BE2C (cell line): ENCODE measurements around the gene COLEC11.

Source experiments
- DNase-seq: peaks from one replicate; pipeline ENCODE4 v3.0.0-alpha.2; 2020
- H3K27me3 ChIP-seq: fragments of 250-450 bp; sonication (Bioruptor Pico); 2 replicates; pipeline ENCODE4 v1.5.1; 2020; ENCODE audit warnings: mild to moderate bottlenecking
- H3K36me3 ChIP-seq: fragments of 250-450 bp; sonication (Bioruptor Pico); 2 replicates; pipeline ENCODE4 v1.5.1; 2020; ENCODE audit warnings: mild to moderate bottlenecking
- H3K4me1 ChIP-seq: fragments of 250-450 bp; sonication (Bioruptor Pico); 2 replicates; pipeline ENCODE4 v1.5.1; 2020
- H3K4me3 ChIP-seq: 2 replicates; pipeline ENCODE4 v1.5.1; 2011; ENCODE audit warnings: low read depth, low read length
- H3K9me3 ChIP-seq: fragments of 250-450 bp; sonication (Bioruptor Pico); 2 replicates; pipeline ENCODE4 v1.5.1; 2020
- TF ChIP-seq, protein P1 (sequence below): IDR thresholded peaks from 2 replicates; pipeline ENCODE4 v1.5.1; 2012; ENCODE audit warnings: mild to moderate bottlenecking, low read depth, low read length

COLEC11 gene

DNA sequence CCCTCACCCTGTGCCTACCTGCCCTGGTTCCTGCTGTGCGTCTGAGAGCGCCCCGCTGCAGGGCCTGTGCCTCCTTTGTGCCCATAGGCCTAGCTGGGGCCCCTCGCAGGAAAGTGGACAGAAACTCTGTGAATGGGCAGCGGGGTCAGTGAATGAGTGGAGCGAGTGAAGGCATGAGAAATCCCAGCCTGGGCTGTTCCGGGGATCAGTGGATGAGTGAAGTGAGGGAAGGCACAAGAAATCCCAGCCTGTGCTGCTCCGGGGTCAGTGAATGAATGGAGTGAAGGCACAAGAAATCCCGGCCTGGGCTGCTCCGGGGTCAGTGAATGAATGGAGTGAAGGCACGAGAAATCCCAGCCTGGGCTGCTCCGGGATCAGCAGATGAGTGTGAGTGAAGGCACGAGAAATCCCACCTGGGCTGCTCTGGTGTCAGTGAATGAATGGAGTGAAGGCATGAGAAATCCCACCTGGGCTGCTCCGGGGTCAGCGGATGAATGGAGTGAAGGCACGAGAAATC, 2.0 kb downstream of the COLEC11 start:
- Histone ChIP-seq H3K4me1 (no peaks in the 10 kb centered on the region), H3K4me3 (peak overlapping the region; percentile 86; the same call in 1 of the 2 replicates), H3K9me3 (no peaks in the 10 kb centered on the region), H3K27me3 (no peaks in the 10 kb centered on the region), H3K36me3 (peaks cover 5% of the 10 kb centered on the region)
- TF ChIP-seq, protein P1, sequence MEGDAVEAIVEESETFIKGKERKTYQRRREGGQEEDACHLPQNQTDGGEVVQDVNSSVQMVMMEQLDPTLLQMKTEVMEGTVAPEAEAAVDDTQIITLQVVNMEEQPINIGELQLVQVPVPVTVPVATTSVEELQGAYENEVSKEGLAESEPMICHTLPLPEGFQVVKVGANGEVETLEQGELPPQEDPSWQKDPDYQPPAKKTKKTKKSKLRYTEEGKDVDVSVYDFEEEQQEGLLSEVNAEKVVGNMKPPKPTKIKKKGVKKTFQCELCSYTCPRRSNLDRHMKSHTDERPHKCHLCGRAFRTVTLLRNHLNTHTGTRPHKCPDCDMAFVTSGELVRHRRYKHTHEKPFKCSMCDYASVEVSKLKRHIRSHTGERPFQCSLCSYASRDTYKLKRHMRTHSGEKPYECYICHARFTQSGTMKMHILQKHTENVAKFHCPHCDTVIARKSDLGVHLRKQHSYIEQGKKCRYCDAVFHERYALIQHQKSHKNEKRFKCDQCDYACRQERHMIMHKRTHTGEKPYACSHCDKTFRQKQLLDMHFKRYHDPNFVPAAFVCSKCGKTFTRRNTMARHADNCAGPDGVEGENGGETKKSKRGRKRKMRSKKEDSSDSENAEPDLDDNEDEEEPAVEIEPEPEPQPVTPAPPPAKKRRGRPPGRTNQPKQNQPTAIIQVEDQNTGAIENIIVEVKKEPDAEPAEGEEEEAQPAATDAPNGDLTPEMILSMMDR = no peak
- no peak for DNase-seq

DNA sequence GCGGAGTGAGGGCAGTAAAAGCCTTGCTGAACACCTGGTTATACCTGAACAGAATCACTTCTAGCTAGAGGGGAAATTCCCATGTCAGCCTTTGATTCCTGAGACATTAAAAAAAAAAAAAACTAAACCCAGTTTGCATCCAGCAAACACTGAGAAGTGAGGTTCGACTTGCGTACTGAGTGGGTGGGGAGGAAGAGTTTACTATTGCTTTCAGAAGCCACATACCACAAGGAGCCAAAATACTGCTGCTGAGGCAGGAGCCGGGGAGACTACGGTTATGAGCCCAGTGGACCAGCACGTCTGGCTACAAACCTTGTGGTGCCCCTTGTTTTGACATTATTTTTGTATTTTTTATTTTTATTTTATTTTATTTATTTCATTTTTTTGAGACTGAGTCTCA, 2.7 kb downstream of the COLEC11 start:
- peaks cover under 1% of the 10 kb centered on the region; the same call in 1 of the 2 replicates for H3K4me1 ChIP-seq
- TF ChIP-seq, protein P1 = no peak
- H3K9me3 ChIP-seq = no peaks in the 10 kb centered on the region
- DNase-seq = no peak
- no peak overlapping the region for H3K4me3 ChIP-seq
- no peaks in the 10 kb centered on the region for H3K27me3 ChIP-seq
- peaks cover 5% of the 10 kb centered on the region for H3K36me3 ChIP-seq

DNA sequence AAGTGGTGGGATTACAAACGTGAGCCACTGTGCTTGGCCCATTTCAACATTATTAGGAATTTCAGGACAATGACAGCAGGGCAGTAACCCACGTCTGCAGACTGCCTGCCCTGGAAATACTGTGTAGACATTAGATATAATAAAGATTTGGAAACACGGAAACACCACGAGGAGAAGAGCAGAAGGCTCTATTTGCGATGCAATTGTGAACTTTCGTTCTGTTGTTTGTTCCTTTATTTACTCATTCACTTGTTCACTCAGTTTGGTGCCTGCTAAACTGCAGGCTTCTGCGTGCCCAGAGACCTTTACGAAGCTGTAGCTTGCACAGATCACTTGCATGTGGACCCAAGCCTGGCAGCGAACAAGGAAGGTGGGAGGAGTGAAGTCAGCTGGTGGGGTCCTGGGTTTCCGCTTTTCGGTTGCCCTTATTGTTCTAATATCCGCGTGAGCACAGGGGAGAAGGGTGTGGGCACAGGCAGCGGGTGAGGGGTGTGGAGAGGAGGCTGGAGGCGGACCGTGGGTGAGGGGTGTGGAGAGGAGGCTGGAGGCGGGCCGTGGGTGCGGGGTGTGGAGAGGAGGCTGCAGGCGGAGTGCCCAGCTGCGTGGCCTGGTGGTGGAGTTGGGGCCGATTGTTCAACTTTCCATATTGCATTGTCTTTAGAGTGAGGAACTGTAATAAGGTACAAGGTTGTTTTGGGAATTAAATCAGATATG, 3.4 kb downstream of the COLEC11 start:
- peaks cover 6% of the 10 kb centered on the region for H3K4me1 ChIP-seq
- H3K4me3 ChIP-seq = no peak overlapping the region
- no peak for DNase-seq
- TF ChIP-seq, protein P1 = no peak
- no peaks in the 10 kb centered on the region for H3K27me3 ChIP-seq
- peaks cover 5% of the 10 kb centered on the region for H3K36me3 ChIP-seq
- no peaks in the 10 kb centered on the region for H3K9me3 ChIP-seq

DNA sequence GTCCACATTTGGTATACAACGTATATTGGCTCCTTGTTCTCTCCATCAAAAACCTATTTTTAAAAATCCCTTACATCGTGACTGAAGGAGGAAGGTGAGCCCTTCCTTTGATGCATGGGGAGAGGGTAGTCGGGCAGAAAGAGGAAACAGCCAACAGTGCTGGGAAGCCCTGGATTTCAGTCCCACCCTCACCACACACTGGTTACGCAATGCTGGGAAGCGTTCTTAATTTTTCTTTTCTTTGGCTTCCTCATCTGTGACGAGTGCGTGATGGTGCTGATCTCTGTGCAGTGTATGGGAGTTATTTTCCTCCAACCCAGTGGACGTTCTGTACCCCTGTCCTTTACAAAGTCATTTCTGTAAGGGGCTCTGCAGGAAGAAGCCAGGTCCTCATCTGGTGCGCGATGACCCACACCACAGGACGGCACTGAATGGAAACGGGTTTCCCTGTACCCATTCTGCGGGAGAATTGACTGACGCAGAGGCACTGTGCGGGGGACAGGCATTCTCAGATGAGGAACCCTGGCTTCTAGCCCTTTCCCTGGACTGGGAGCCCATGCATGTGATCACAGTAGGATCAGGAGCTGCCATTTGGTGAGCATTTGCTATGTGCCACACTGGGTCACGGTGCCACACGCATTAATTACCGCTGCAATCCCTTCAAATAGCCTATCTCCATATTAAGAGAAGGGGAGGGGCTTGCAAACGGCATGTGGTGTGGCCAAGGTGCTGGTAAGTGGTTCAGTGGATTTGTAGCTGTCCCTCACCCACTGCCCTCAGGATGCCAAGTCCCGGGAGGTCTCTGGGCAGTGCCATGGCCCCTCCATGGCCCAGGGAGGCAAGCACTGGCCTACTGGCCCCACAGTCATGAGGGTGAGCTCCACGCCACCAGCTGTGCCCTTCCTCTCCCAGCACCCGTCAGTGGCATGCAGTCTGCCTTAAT, 4.3 kb downstream of the COLEC11 start:
- Histone ChIP-seq H3K27me3 (no peaks in the 10 kb centered on the region), H3K4me3 (no peak overlapping the region), H3K4me1 (peaks cover 13% of the 10 kb centered on the region), H3K9me3 (no peaks in the 10 kb centered on the region), H3K36me3 (peaks cover 5% of the 10 kb centered on the region; the same call in 1 of the 2 replicates)
- no peak for DNase-seq
- TF ChIP-seq, protein P1 = no peak

DNA sequence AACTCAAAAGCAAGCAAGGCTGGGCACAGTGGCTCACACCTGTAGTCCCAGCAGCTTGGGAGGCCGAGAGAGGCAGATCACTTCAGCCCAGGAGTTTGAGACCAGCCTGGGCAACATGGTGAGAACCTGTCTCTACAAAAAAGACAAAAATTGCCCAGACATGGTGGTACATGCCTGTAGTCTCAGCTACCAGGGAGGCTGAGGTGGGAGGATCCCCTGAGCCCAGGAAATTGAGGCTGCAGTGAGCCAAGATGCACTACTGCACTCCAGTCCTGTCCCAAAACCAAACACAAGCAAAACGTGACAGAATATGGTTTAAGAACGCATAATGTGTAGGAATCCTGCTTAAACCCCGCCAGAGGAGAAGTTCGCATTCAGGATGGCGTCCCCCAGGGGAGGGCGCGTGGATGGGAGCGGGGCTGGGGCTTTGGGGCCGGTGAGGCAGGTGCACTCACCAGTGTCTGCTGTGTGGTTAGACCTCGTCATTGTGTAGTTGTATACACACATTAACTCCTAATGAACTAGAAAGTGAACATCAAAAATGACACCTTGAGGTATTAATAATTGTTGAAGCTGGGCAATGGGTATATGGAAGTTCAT, 5.4 kb downstream of the COLEC11 start:
- H3K36me3 ChIP-seq = peaks cover 8% of the 10 kb centered on the region
- TF ChIP-seq, protein P1 = no peak
- H3K4me3 ChIP-seq = no peak overlapping the region
- no peaks in the 10 kb centered on the region for H3K9me3 ChIP-seq
- peaks cover 17% of the 10 kb centered on the region for H3K4me1 ChIP-seq
- no peaks in the 10 kb centered on the region for H3K27me3 ChIP-seq
- DNase-seq = no peak
